Subcutaneous adipose tissue (tissue), 4 donors: Measurements from ENCODE around the gene PDIK1L. TPM values are rescaled to one million over a fixed set of nuclear protein-coding genes. Genes with fewer than 3 reads are reported as not detected.

Experiments used
- total RNA-seq, 4 donors: library from RNA; depleted of rRNA; stranded (reverse); fragments of >200 nt; gene quantifications; one replicate each; pipeline ENCODE4 v1.1.0, GENCODE V29; 2016
- TF ChIP-seq, protein P1 (sequence below): fragments of 450-650 bp; IDR thresholded peaks from one replicate; pipeline ENCODE4 v1.5.1; 2016; ENCODE audit warnings: low read depth, mild to moderate bottlenecking, control low read depth, antibody characterized with exemption, moderate library complexity

Gene PDIK1L
- total RNA-seq, 4 donors from 2014 or later = 5.8 to 9.3 (median 8.3) TPM

DNA sequence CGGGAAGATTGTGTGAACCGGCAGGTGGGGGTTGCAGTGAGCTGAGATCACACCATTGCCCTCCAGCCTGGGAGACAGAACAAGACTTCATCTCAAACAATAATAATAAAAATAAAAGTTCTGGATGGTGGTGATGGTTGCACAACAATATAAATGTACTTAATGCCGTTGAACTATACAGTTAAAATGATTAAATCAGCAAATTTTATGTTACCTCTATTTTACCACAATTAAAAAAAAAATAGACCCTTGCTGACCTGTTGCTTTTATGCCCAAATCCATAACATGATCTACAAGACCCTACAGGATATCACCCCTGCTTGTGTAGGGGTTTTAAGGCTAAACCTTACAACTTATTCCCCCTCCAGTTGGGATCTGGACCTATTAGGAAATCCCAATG, 11.8 kb upstream of the PDIK1L start:
- TF ChIP-seq, protein P1, sequence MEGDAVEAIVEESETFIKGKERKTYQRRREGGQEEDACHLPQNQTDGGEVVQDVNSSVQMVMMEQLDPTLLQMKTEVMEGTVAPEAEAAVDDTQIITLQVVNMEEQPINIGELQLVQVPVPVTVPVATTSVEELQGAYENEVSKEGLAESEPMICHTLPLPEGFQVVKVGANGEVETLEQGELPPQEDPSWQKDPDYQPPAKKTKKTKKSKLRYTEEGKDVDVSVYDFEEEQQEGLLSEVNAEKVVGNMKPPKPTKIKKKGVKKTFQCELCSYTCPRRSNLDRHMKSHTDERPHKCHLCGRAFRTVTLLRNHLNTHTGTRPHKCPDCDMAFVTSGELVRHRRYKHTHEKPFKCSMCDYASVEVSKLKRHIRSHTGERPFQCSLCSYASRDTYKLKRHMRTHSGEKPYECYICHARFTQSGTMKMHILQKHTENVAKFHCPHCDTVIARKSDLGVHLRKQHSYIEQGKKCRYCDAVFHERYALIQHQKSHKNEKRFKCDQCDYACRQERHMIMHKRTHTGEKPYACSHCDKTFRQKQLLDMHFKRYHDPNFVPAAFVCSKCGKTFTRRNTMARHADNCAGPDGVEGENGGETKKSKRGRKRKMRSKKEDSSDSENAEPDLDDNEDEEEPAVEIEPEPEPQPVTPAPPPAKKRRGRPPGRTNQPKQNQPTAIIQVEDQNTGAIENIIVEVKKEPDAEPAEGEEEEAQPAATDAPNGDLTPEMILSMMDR = no peak

DNA sequence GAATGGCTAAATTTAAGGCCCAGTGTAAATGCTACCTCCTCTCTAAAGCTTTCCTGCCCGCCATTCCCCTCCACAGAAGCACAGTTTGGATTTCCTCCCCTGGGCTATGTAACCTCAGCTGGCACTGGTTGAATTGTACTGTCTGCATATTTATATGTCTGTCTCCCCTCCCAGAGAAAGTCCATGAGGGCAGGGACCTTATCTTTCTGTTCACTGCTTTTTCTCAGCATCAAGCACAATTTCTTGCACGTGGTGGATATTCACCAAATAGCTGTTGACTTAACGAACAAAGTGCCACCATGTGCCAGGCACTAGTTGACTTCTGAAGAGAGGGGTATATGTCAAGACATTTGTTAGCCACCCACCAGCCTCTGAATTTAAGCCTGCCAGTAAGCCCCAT, 9.5 kb upstream of the PDIK1L start:
- TF ChIP-seq, protein P1 = no peak

DNA sequence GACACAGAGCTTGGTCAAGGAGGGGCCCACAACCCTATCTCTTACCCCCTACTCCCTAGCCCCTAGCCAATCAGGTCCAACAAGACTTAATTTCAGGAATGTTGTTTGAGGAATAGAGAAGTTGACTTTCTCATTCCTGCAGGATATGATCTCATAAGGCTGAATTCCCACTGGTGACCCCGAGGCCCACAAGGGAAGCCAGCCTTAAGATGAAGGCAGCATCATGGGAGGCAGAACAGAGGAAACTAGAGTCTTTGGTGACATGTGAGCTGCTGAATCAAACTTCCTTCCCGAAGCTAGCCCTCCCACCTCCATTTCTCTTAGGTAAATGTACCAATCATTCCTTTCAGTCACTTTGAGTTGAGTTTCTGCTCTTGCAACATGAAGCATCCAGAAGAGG, 9.1 kb upstream of the PDIK1L start:
- TF ChIP-seq, protein P1 = no peak

DNA sequence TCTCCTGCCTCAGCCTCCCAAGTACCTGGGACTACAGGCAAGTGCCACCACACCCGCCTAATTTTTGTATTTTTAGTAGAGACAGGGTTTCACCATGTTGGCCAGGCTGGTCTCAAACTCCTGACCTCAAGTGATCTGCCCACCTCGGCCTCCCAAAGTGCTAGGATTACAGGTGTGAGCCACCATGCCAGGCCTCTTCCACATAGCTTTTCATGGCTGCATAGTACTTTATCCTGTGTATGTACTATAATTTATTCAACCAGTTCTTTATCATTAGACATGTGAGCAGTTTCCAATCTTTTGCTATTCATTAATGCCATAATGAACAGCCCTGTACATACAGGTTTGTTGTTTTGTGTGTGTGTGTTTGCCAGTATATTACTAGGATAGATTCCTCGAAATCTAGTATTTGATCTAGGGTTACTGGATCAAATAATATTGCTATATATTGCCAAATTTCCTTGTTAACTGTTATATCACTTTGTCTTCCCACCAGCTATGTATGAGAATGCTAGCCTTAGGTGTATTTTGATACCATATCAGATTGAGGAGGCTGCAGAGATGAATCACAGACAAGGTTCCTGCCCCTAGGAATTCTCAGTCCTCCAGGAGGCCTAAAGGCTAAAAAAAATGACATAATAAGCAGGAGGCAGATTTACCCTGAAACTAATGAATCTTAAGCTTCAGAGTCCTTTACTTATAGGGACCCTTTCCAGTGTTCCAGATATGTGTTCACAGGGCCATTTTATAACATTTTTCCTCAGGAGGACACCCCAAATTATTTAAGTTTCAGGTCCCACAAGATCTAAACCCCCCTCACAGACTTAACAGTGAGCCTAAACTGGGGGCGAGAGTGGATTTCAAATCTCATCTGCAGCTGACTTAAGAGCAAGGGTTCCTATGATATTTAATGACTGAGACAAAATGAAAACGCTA, 2.1 kb upstream of the PDIK1L start:
- TF ChIP-seq, protein P1 = no peak

DNA sequence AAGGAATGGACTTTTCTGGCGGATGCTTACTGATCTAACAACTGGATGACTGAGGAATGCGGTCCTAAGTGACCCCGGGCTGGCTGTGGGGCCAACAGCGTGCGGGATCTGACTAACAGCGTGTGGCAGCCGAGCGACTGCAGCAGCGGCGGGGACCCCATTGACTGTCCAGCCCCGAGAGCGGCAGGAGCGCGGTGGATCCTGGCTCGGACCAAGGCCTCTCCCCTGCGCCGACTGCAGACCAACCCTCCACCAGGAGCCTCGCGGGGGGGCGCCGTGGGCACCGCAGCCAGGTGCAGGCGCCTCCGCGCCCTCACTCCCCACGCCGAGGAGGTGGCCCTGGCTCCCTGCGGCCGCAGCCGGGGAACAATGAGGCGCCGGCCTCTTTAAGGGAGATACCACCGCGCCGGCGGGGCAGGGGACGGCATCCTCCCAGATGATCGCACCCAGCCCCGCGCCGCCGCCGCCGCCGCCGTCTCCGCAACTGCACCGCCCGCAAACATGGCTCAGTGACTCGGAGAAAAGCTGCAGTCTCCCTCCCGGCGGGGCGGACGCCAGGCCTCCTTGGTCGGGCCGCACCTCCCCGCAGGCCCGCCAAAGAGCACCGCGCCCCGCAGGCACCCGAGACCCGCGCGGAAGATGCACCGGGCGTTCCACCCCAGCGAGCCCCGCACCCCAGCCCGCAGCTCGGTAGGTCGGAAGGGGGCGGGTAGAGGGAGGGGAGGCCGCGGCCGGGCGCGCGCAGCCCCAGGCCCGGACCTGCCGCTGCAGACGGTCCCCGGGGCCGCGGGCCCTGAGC, 694 bp upstream of the PDIK1L start:
- TF ChIP-seq, protein P1 = no peak

DNA sequence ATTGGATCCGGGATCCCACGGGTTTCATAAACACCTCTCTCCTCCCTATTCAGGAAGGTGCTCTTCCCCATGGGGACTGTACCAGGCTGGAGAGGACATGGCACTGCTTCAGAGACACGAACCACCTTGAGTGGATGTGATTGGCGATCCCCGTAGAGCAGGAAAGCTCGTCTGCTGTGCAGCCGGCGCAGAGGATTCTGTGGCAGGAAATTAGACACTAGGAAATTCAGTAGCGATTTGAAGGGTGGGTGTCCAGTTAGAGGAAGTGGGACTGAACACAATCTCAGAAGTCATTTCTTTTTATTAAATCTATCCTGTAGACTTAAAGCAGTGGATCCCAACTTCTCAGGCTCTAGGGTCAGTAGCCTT, 767 bp downstream of the PDIK1L start:
- TF ChIP-seq, protein P1 = no peak
